B cell (primary cell): Measurements from ENCODE around the gene PFKP. TPM values are rescaled to one million over a fixed set of nuclear protein-coding genes. Genes with fewer than 3 reads are reported as not detected.

Source experiments
- ATAC-seq: fragments of 200-7000 bp; cut with Tn5 transposase; one replicate; pipeline ENCODE4 v1.10.0; 2021; ENCODE audit warnings: low read depth, mild to moderate bottlenecking, moderate number of reproducible peaks, moderate library complexity
- CTCF ChIA-PET: fragments of 350-600 bp; sonication (Branson Sonifier 250); formaldehyde crosslinking; loops from one replicate; lab custom pipeline; 2021; ENCODE audit warnings: antibody characterized with exemption, inconsistent platforms; lab: Charles Lee
- POLR2A ChIA-PET: fragments of 350-600 bp; sonication (Branson Sonifier 250); formaldehyde crosslinking; loops from one replicate; lab custom pipeline; 2021; ENCODE audit warnings: antibody characterized with exemption; lab: Charles Lee
- DNase-seq: peaks from one replicate; pipeline ENCODE4 v3.0.0; 2013
- H2AFZ ChIP-seq: 2 replicates; pipeline ENCODE4 v1.6.1; 2012; ENCODE audit warnings: mild to moderate bottlenecking, low read depth, low read length; ENCODE audit not compliant: insufficient read depth, poor library complexity, severe bottlenecking
- H3K27ac ChIP-seq, 2 donors: 1 replicate in 1 of 2; 2 replicates in 1 of 2; pipeline ENCODE4 v1.5.1; 2012 to 2013; ENCODE audit warnings: low read length in 2 of 2, mild to moderate bottlenecking in 2 of 2, moderate library complexity in 1 of 2
- H3K27me3 ChIP-seq, 4 experiments: fragments of 200-600 bp in 1 of 4; sonication (generic) in 1 of 4; replicated peaks in 1 of 4; 1 replicate in 2 of 4; 2 replicates in 2 of 4; pipeline versions ENCODE4 v1.6.1 to v1.7.0; 2013 to 2016; ENCODE audit warnings: low read length in 3 of 4, mild to moderate bottlenecking in 2 of 4, mixed read lengths in 1 of 4, moderate library complexity in 1 of 4; ENCODE audit not compliant: insufficient read depth in 4 of 4, control insufficient read depth in 3 of 4; ENCODE audit errors: control extremely low read depth in 1 of 4
- H3K36me3 ChIP-seq, 2 experiments: replicated peaks in 1 of 2; 1 replicate in 1 of 2; 2 replicates in 1 of 2; pipeline versions ENCODE4 v1.6.1 to v1.7.1; 2013; ENCODE audit warnings: low read length in 1 of 2; ENCODE audit not compliant: insufficient read depth in 2 of 2, control insufficient read depth in 1 of 2; ENCODE audit errors: control extremely low read depth in 1 of 2, extremely low read depth in 1 of 2
- H3K4me1 ChIP-seq, 2 donors: fragments of 200-600 bp in 1 of 2; sonication (generic) in 1 of 2; 1 replicate in 1 of 2; 2 replicates in 1 of 2; pipeline versions ENCODE4 v1.5.1 to v1.6.1; 2013 to 2017; ENCODE audit warnings: low read length in 2 of 2; ENCODE audit not compliant: control insufficient read depth in 2 of 2, insufficient read depth in 2 of 2
- H3K4me2 ChIP-seq: replicated peaks from 2 replicates; pipeline ENCODE3; 2012; ENCODE audit warnings: mild to moderate bottlenecking, low read depth, low read length; ENCODE audit not compliant: poor library complexity, severe bottlenecking
- H3K4me3 ChIP-seq, 5 experiments: fragments of 200-600 bp in 1 of 5; sonication (generic) in 1 of 5; 1 replicate in 3 of 5; 2 replicates in 2 of 5; pipeline versions ENCODE4 v1.5.1 to v1.7.0; 2011 to 2016; ENCODE audit warnings: low read length in 4 of 5, mild to moderate bottlenecking in 4 of 5, low read depth in 2 of 5, control low read depth in 1 of 5, moderate library complexity in 1 of 5; ENCODE audit not compliant: insufficient read depth in 1 of 5; ENCODE audit errors: control extremely low read depth in 1 of 5, extremely low read depth in 1 of 5
- H3K79me2 ChIP-seq: fragments of 200-600 bp; sonication (generic); one replicate; pipeline ENCODE4 v1.6.0; 2016; ENCODE audit warnings: low read length; ENCODE audit not compliant: control insufficient read depth, insufficient read depth
- H3K9ac ChIP-seq: fragments of 200-600 bp; sonication (generic); 2 replicates; pipeline ENCODE4 v1.6.1; 2017; ENCODE audit warnings: mild to moderate bottlenecking, low read length, moderate library complexity
- H3K9me3 ChIP-seq, 3 donors: one replicate each; pipeline versions ENCODE4 v1.6.1 to v1.7.1; 2013; ENCODE audit warnings: low read length in 2 of 3; ENCODE audit not compliant: control insufficient read depth in 2 of 3, insufficient read depth in 1 of 3; ENCODE audit errors: control extremely low read depth in 1 of 3
- H4K20me1 ChIP-seq: 2 replicates; pipeline ENCODE4 v1.6.0; 2012; ENCODE audit warnings: mild to moderate bottlenecking, low read length; ENCODE audit not compliant: insufficient read depth, control insufficient read depth, poor library complexity, severe bottlenecking
- H3K27ac Mint-ChIP-seq: one replicate; pipeline ENCODE4 v1.8.0; 2021; ENCODE audit warnings: mixed read lengths
- H3K27me3 Mint-ChIP-seq: one replicate; pipeline ENCODE4 v1.8.0; 2021; ENCODE audit warnings: mixed read lengths
- H3K4me1 Mint-ChIP-seq: one replicate; pipeline ENCODE4 v1.8.0; 2021; ENCODE audit warnings: mixed read lengths
- H3K4me3 Mint-ChIP-seq: one replicate; pipeline ENCODE4 v1.8.0; 2021; ENCODE audit warnings: mixed read lengths
- H3K9me3 Mint-ChIP-seq: one replicate; pipeline ENCODE4 v1.8.0; 2022; ENCODE audit warnings: mixed read lengths; ENCODE audit not compliant: insufficient read depth
- EZH2 ChIP-seq: IDR thresholded peaks from 2 replicates; pipeline ENCODE4 v1.6.1; 2012; ENCODE audit warnings: borderline replicate concordance, low read depth, mild to moderate bottlenecking, moderate library complexity, low read length; ENCODE audit not compliant: insufficient read depth, poor library complexity, severe bottlenecking
- WGBS: methylation state at CpG from one replicate; pipeline ENCODE4 v1.1.5; 2013; ENCODE audit warnings: missing lambda C conversion rate; ENCODE audit not compliant: insufficient coverage; 5-methylcytosine and 5-hydroxymethylcytosine counted together
- intact Hi-C: fragments of 100-400 bp; cut with micrococcal nuclease; formaldehyde crosslinking; loops from one replicate; pipeline ENCODE4 v1.10.0; 2022
- polyA plus RNA-seq: library from polyadenylated mRNA; depleted of rRNA; stranded (reverse); fragments of >200 nt; gene quantifications from 2 replicates; pipeline ENCODE4 v1.2.3, GENCODE V29; 2012
- total RNA-seq, 2 donors: library from RNA; stranded (reverse); fragments of 120-200 nt in 1 of 2; gene quantifications; 1 replicate in 1 of 2; 2 replicates in 1 of 2; pipeline versions ENCODE4 v1.2.3 to v1.2.4, GENCODE V29; 2013 to 2022
- TF ChIP-seq, protein P1 (sequence below): fragments of 200-600 bp; IDR thresholded peaks from one replicate; pipeline ENCODE4 v1.8.0; 2022; ENCODE audit warnings: antibody characterized with exemption, mild to moderate bottlenecking

PFKP gene
- total and polyA plus RNA-seq, 2 donors (not counting 1 experiment from before 2014, with no cell fraction given): 41.4 to 54.3 TPM

- H3K9me3 ChIP-seq: no peaks in the 10 kb centered on the region
- no peaks in the 10 kb centered on the region for H4K20me1 ChIP-seq
- no peak overlapping the region for H3K9ac ChIP-seq
- H3K79me2 ChIP-seq: no peaks in the 10 kb centered on the region
- H3K27me3 Mint-ChIP-seq: no peaks in the 10 kb centered on the region
- no peak overlapping the region for H3K4me3 Mint-ChIP-seq
- no peaks in the 10 kb centered on the region for H3K9me3 Mint-ChIP-seq
- no peak overlapping the region for H2AFZ ChIP-seq
- ChIA-PET CTCF (no interaction called here), POLR2A (no interaction called here)
- no peaks in the 10 kb centered on the region for H3K4me1 ChIP-seq
- no peak overlapping the region for H3K27ac ChIP-seq
- no peak overlapping the region for H3K4me3 ChIP-seq
- no peak for DNase-seq
- no peaks in the 10 kb centered on the region for H3K4me1 Mint-ChIP-seq
- 92% methylated on average over 12 of the region's 17 CpGs for WGBS
- ATAC-seq: no peak
- intact Hi-C loops: no loop called here
- TF ChIP-seq, protein P1, sequence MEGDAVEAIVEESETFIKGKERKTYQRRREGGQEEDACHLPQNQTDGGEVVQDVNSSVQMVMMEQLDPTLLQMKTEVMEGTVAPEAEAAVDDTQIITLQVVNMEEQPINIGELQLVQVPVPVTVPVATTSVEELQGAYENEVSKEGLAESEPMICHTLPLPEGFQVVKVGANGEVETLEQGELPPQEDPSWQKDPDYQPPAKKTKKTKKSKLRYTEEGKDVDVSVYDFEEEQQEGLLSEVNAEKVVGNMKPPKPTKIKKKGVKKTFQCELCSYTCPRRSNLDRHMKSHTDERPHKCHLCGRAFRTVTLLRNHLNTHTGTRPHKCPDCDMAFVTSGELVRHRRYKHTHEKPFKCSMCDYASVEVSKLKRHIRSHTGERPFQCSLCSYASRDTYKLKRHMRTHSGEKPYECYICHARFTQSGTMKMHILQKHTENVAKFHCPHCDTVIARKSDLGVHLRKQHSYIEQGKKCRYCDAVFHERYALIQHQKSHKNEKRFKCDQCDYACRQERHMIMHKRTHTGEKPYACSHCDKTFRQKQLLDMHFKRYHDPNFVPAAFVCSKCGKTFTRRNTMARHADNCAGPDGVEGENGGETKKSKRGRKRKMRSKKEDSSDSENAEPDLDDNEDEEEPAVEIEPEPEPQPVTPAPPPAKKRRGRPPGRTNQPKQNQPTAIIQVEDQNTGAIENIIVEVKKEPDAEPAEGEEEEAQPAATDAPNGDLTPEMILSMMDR: no peak
- TF ChIP-seq EZH2: no peak
- H3K27ac Mint-ChIP-seq: no peak overlapping the region
- H3K4me2 ChIP-seq: no peak overlapping the region
- H3K27me3 ChIP-seq: no peaks in the 10 kb centered on the region
- peaks cover 0 to 81% of the 10 kb centered on the region in 2 experiments for H3K36me3 ChIP-seq
These were observed 79.9 kb downstream of the PFKP start for GRCh38 chr10:3147117-3147820.

DNA sequence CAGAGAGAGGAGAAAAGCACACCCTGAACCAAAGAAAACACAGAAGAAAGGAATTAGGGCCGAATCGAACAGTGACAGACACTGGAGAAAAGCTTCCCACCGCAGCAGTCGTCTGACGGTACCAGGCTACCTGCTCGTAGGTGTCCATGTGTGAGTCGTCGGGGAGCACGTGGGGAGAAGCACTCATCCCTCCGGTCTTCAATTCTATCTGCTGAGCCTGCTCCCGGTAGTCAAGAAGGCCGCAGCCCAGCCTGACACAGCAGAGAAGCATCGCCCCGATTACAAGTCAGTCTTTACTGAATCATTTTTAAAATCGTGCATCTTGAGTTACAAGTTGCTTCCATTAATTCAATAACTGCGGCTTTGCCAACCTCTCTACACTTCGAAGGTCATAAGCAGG, 80.7 kb downstream of the PFKP start:
- Histone ChIP-seq H2AFZ (no peak overlapping the region), H3K4me1 (no peaks in the 10 kb centered on the region), H3K4me3 (no peak overlapping the region), H3K36me3 (peaks cover 0 to 82% of the 10 kb centered on the region in 2 experiments), H4K20me1 (no peaks in the 10 kb centered on the region), H3K4me2 (no peak overlapping the region), H3K9ac (no peak overlapping the region), H3K27me3 (no peaks in the 10 kb centered on the region), H3K9me3 (no peaks in the 10 kb centered on the region), H3K27ac (no peak overlapping the region), H3K79me2 (no peaks in the 10 kb centered on the region)
- WGBS: 93% methylated on average over 17 of the region's 17 CpGs
- no peaks in the 10 kb centered on the region for H3K9me3 Mint-ChIP-seq
- ChIA-PET CTCF (no interaction called here), POLR2A (no interaction called here)
- H3K4me1 Mint-ChIP-seq: no peaks in the 10 kb centered on the region
- ATAC-seq (no peak), DNase-seq (no peak)
- no peaks in the 10 kb centered on the region for H3K27me3 Mint-ChIP-seq
- H3K27ac Mint-ChIP-seq: no peak overlapping the region
- TF ChIP-seq EZH2: no peak
- TF ChIP-seq, protein P1: no peak
- intact Hi-C loops: no loop called here
- no peak overlapping the region for H3K4me3 Mint-ChIP-seq
